ENCODE measurements around the gene NUCKS1.
A peak's percentile ranks its signal among the peaks of the same experiment; 100 is the strongest.
"Not testable (repeated sequence)": the region's sequence is repeated elsewhere in the genome, so short reads cannot be mapped to it uniquely, and the experiment has no call there.

The NUCKS1 gene

DNA sequence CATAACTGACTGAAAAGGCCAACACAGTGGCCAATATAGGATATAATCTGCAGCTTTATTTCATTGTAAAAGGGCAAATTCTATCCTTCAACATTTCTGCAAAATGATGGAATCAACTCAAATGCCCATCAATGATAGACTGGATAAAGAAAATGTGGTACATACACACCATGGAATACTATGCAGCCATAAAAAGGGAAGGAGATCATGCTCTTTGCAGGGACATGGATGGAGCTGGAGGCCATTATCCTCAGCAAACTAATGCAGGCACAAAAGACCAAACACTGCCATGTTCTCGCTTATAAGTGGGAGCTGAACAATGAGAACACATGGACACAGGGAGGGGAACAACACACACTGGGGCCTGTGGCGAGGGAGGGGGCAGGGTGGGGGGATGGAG is 29.2 kb downstream of the NUCKS1 start:
- not testable (repeated sequence) for DNase-seq (ENCODE audit: low spot score in 2 of 2); ATAC-seq; H3K4me3 Mint-ChIP-seq; H3K9me3 Mint-ChIP-seq
- Mint-ChIP-seq H3K4me1 (peaks cover 23% of the 10 kb centered on the region), H3K36me3 (peaks cover 100% of the 10 kb centered on the region), H3K27ac (peak overlapping the region; percentile 33)

DNA sequence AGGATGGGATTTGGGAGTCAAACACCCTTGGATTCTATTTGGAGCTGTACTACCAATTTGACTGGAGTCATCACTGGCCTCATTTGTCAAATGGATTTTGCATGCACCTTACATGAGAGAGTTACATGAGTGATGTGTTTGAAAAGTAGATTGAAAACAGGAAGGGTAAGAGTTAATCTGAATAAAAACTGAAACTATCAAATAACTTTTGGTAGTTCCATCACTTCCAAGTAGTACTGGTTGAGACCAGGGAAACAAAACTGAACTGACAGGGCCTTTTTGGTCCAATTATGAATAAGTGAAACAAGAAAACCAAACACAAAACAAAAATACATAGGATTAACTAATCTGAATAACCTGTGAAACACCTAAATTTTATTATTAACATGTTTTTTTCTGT is 30.2 kb downstream of the NUCKS1 start:
- H3K4me3 Mint-ChIP-seq: no peak overlapping the region
- peak; percentile 77 for ATAC-seq
- H3K27ac Mint-ChIP-seq: peak overlapping the region; percentile 33
- H3K9me3 Mint-ChIP-seq: no peaks in the 10 kb centered on the region
- peaks cover 33% of the 10 kb centered on the region for H3K4me1 Mint-ChIP-seq
- peaks cover 100% of the 10 kb centered on the region for H3K36me3 Mint-ChIP-seq
- DNase-seq (ENCODE audit: low spot score in 2 of 2): no peak

DNA sequence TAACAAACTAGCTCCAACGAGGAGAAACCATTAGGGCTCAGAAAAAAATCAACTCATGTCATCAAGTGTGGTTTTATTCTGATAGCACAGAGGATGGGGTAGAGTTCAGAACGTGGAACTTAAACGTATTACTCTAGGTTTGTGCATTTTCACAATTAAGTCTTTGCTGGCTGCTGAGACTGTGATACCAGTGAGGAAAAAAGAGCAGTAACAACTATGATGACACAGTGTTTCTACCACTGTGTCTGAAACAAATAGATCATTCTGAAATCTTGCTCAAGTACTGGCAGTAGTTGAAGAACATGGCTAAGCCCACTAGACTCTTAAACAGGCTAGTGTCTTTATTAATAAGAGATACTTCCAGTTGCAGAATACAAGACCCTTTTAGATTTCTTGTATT is 31.0 kb downstream of the NUCKS1 start:
- H3K36me3 Mint-ChIP-seq: peaks cover 100% of the 10 kb centered on the region
- H3K4me3 Mint-ChIP-seq: no peak overlapping the region
- peaks cover 34% of the 10 kb centered on the region for H3K4me1 Mint-ChIP-seq
- H3K27ac Mint-ChIP-seq: peak overlapping the region; percentile 33
- DNase-seq (ENCODE audit: low spot score in 2 of 2): no peak
- peak; percentile 54 for ATAC-seq
- H3K9me3 Mint-ChIP-seq: no peaks in the 10 kb centered on the region

DNA sequence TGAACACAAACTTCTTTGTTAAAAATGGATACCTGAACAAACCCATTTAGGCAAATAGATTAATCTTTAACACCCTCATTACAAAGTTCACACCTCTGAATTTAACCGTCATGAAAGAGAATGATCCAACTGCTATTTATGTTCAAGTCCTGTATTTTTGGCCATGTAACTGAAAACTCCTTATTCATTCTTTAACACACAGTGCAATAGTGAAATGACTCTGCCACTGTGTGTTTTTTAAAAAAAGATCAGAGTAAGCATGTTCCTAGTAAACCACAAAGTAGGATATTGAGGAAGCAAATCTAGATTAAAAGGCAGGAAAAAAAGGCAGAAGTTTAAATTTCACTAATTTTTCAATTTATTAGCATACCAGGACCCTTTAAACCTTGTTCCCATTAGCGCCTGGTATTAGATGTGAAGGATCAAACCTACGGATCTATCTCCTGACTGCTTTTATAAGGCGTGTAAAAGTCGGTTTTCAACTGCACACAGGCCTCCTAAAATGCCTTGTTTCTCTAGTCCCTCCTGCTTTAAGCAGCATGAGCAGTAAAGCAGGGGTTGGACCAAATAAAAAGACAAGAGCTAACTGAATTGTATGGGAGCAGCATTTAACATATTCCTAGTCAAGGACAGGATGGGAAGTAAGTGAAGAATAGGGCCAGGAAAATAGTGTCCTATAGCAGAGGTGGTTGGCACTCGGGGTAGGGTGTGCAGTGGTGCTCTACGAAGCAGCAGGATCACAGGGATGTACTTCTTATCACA is 33.4 kb downstream of the NUCKS1 start:
- Mint-ChIP-seq H3K9me3 (no peaks in the 10 kb centered on the region), H3K27ac (no peak overlapping the region), H3K36me3 (peaks cover 86% of the 10 kb centered on the region), H3K4me3 (no peak overlapping the region), H3K4me1 (peaks cover 34% of the 10 kb centered on the region)
- DNase-seq (ENCODE audit: low spot score in 2 of 2): no peak
- no peak for ATAC-seq

DNA sequence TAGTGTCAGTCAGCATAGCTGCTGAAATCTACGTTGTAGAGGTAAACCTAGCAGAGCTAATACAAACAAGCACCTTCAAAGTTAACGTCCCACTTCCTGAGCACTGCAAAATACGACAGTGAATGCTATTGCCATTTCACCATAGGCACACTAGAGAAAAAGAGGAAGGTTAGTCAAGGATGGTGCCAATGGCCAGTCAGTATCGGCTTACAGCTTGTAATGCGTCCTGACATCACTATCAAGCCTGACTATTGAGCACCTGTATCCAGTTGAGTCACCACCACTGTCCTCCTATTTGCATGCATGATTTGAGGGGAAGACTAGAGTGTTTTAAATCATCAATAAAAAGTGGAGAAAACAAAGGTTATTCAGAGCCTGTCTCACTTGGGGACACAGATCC is 34.4 kb downstream of the NUCKS1 start:
- Mint-ChIP-seq H3K4me1 (peaks cover 37% of the 10 kb centered on the region), H3K27ac (peak overlapping the region; percentile 67), H3K36me3 (peaks cover 86% of the 10 kb centered on the region), H3K9me3 (no peaks in the 10 kb centered on the region), H3K4me3 (no peak overlapping the region)
- ATAC-seq (no peak), DNase-seq (ENCODE audit: low spot score in 2 of 2) (no peak)

DNA sequence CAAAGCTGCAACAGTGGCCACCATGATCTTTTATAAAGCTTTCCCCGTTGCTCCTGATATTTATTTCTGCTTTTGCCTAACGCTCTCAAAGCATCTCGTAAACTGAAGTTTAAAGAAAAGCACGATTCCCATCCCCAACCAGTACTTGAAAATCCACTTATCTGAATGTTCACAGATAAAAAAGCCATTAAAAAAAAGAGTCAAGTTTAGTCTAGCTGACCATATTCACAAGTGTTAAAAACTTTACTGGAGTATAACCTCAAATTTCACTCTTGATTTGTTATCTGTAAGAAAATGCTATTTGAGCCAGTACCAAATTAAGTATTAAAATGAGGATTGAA is 35.1 kb downstream of the NUCKS1 start:
- peak overlapping the region; percentile 67 for H3K27ac Mint-ChIP-seq
- no peak for DNase-seq (ENCODE audit: low spot score in 2 of 2)

DNA sequence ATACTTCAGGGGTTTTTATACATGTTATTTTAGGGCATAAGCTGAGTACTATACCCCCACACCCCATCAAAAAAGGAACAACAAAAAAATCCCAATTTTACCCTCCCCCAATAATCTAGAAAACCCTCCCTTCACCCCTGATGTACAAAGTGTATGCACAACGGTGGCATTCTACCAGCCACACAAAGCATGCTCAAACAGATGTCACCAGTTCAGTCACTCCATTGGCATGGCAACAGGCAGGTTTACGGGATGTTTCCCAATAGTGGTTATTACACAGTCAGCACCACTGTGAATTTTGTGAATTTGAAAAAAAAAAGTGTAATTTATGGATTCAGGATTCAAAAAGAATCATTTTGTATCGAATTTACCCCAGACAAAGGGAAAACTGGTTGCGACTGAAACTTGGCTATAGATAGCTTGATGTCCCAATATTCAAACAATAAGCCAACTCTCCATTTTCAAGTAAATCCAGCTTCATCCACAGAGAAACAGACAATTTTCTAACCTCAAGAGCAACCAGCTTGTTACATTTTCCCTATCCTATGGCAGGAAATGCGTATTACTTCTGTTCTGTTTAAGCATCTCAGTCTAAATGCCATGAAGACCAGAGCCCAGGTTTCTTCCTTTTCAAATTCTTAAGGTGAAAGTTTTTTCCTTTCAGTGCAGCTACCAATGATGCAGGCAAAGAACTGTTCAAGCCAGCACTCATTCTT is 35.6 kb downstream of the NUCKS1 start:
- Mint-ChIP-seq H3K27ac (peak overlapping the region; percentile 67), H3K36me3 (peaks cover 86% of the 10 kb centered on the region), H3K9me3 (no peaks in the 10 kb centered on the region), H3K4me3 (no peak overlapping the region), H3K4me1 (peaks cover 28% of the 10 kb centered on the region)
- DNase-seq (ENCODE audit: low spot score in 2 of 2): no peak
- no peak for ATAC-seq

More for the DNA sequence above, 35.1 kb downstream of the NUCKS1 start:
- Mint-ChIP-seq H3K9me3 (no peaks in the 10 kb centered on the region), H3K36me3 (peaks cover 86% of the 10 kb centered on the region), H3K4me1 (peaks cover 33% of the 10 kb centered on the region), H3K4me3 (no peak overlapping the region)
- no peak for ATAC-seq

DNA sequence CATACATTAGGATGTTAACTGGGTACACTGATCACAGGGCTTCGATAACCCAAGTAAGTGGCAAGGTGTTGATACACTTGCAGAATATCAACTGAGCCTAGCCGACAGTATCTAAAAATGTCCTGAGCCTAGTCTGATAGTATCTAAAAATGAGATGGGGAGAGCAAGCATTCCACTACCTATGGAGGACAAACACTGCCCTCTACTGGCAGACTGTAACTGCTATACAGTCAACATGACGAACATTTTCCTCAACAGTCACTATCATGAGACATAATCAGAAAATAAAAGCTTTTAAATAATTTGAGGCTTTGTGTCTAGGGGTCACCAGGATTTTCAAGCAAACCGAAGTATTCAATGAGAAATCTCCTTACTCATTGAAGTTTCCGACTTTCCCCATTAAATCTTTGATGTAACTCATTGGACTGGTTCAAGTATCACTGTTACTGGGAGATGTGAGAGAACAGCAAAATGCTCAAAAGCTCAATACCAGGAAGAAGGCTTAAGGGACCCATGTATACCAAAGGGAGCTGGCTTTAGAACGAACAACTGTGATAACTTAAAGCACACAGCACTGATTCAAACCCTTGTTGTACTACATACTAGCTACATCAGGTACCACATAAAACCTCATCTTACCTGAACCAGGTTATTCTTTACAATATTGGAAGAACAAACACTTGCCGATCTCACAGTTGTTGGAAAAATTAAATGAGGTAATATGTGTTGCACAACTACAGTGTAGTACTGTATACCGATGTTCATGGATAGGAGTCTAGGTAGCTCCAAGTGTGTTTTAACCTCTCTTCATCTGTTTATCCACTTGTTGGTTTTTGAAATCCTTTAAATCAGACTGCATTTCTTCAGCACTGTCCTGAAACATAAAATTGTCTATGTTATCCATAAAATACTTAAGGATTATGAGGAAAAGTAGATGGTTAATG is 38.6 kb downstream of the NUCKS1 start:
- Mint-ChIP-seq H3K36me3 (peaks cover 68% of the 10 kb centered on the region), H3K27ac (peak overlapping the region; percentile 72), H3K4me3 (no peak overlapping the region), H3K4me1 (peaks cover 17% of the 10 kb centered on the region), H3K9me3 (no peaks in the 10 kb centered on the region)
- ATAC-seq (peak; percentile 93), DNase-seq (ENCODE audit: low spot score in 2 of 2) (peak; percentile 36 to 70)

DNA sequence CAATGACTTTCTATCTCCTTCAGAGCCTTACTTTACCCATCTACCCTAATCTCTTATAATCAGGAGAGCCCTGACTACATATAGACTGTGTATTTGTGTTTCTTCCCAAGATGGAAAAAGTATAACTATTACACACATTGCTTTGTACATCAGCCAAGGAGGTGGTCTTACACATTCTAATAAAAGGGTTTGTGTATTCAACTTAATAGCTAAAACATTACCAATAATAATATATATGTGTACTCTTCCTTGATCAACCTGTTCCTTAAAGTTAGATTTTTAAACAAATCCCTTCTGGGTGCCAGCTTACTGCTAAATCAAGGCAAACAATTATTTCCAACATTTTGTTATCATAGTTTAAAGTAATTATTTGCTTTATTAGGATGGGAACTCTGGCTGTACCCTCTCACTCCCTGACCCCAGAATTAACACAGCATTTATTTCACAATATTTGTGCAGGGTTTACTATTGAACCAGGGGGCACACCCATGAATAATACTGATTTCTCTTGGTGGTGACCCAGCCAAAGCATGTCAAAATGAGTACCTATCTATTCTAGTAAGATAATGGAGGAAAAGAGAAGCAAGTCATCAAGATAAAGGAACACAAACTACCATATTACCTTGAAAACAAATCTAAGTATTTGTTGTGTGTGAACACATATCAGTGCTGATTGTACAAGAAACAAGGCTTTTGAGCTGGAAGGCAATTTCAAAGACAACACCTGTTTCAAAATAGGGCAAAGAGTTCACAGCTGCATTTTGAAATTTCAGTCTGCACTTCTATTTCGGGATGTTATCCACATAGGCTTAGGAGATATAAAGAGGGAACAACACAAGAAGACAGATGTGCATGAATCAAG is 39.5 kb downstream of the NUCKS1 start:
- H3K27ac Mint-ChIP-seq: peak overlapping the region; percentile 72

DNA sequence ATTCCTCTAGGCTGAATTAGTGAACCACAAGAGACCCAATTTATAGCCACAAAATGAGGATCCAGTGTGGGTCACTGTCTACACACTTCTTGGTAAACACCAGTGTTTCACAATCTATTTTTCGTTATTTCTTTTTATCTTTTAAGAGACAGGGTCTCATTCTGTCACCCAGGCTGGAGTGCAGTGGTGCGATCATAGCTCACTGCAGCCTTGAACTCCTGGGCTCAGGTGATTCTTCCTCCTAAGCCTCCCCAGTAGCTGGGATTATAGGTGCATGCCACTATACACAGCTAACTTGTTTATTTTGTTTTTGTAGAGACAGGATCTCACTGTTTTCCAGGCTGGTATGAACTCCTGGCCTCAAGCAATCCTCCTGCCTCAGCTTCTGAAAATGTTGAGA is 40.3 kb downstream of the NUCKS1 start:
- Mint-ChIP-seq H3K4me1 (peaks cover 5% of the 10 kb centered on the region), H3K36me3 (peaks cover 51% of the 10 kb centered on the region), H3K27ac (no peak overlapping the region), H3K4me3 (no peak overlapping the region), H3K9me3 (no peaks in the 10 kb centered on the region)
- DNase-seq (ENCODE audit: low spot score in 2 of 2): no peak
- ATAC-seq: no peak

More for the DNA sequence above, 39.5 kb downstream of the NUCKS1 start:
- Mint-ChIP-seq H3K36me3 (peaks cover 59% of the 10 kb centered on the region), H3K4me1 (peaks cover 13% of the 10 kb centered on the region), H3K4me3 (no peak overlapping the region), H3K9me3 (no peaks in the 10 kb centered on the region)
- DNase-seq (ENCODE audit: low spot score in 2 of 2) (no peak), ATAC-seq (no peak)

DNA sequence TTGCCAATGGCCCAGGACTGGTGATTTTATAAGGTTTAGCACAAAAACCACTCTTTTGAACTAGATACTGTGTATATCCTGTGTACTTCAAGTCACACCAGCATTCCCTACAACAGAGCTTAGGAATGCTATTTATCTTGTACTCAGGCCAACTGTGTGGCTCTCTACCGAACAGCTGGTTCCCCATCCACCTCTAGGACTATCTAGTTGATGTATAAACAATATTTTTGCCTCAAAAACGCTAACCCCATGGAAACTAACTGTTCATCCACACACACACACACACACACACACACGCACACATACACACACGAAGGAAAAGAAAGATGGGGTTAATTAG is 41.0 kb downstream of the NUCKS1 start:
- no peak for ATAC-seq
- Mint-ChIP-seq H3K9me3 (no peaks in the 10 kb centered on the region), H3K4me1 (peaks cover 5% of the 10 kb centered on the region), H3K36me3 (peaks cover 46% of the 10 kb centered on the region), H3K27ac (no peak overlapping the region), H3K4me3 (no peak overlapping the region)
- DNase-seq (ENCODE audit: low spot score in 2 of 2): peak in 1 of 2 donors; percentile 44

DNA sequence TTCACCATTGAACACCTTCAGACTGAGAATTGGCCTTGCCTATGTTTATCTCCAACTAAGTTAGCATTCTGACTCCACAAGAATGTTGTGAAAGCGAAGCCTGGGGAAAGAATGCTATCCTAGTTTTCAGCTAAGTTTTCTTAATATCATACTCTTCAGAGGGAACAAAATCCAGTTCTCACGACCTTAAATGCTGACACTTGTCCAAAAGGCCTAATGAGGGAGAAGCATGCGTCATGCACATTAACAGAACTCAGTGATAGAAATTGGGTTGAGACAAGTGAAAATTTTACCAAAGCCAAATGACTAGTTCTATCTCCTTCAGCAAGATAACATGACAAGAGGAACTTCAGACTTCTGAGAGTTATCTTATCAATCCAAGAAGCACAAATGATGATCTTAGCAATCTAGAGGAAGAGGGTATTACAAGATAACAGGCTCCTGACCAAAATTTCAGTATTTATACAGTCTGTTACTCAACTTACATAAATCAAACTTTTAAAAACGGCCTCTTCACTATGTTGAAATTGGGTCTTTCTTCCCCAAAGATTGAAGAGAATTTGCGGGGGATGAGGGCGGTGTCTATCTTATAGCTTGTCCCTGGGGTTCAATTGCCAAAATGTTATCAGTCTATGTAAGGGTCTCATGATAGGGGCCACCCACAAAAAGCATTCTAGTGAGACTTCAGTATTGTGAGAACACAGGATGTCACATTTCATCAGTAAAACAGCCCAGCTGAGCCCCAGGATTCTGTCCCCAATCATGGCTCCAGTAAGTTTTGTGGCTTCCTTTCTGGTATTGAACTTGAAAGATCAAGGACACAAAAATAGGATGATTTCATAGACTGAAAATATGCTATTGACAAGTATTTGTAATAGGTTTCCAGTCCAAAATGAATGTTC is 43.1 kb downstream of the NUCKS1 start:
- H3K27ac Mint-ChIP-seq: peak overlapping the region; percentile 17
- H3K4me3 Mint-ChIP-seq: no peak overlapping the region
- ATAC-seq: no peak
- DNase-seq (ENCODE audit: low spot score in 2 of 2): no peak
- no peaks in the 10 kb centered on the region for H3K9me3 Mint-ChIP-seq
- peaks cover 59% of the 10 kb centered on the region for H3K36me3 Mint-ChIP-seq
- peaks cover 5% of the 10 kb centered on the region for H3K4me1 Mint-ChIP-seq

DNA sequence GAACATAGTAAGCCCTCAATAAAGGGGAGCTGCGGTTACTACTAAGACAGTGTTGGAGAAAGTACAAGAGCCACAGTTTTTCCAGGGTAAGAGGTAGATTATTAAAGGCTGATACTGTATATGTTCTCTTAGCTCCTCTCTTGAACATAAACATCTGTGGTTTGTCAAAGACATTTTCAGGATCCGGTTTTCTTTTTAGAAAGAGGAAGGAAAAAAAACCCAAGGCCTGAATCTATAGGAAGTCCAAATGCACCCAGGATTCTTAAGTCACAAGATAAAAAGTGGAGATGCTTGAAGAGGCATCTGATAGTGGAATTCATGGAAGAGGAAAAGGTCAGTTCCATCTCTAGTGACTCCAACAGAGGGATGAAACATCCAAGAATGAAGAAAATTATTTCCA is 45.1 kb downstream of the NUCKS1 start:
- H3K36me3 Mint-ChIP-seq: peaks cover 41% of the 10 kb centered on the region
- DNase-seq (ENCODE audit: low spot score in 2 of 2) (no peak), ATAC-seq (no peak)
- H3K4me1 Mint-ChIP-seq: no peaks in the 10 kb centered on the region
- H3K4me3 Mint-ChIP-seq: no peak overlapping the region
- no peaks in the 10 kb centered on the region for H3K9me3 Mint-ChIP-seq
- H3K27ac Mint-ChIP-seq: no peak overlapping the region

DNA sequence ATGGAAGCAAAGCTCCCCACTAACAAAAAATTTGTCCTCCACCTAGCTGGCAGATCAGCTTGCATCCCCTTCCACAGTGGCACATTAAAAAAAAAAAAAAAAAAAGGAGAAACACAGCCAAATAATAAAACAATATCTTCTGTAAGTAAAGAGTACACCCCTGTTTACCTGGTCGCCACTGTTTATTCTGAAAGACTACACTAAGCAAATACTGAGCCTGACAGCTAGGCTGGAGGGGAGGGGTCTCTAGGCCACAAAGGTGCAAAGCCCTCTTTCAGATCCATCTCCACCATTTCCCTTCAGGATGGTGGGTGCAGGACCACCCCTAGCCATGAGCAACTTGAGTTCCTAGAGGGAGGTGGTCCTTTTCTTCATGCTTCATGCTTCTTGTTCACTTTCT is 46.9 kb downstream of the NUCKS1 start:
- Mint-ChIP-seq H3K36me3 (peaks cover 23% of the 10 kb centered on the region), H3K9me3 (no peaks in the 10 kb centered on the region), H3K4me3 (no peak overlapping the region), H3K27ac (no peak overlapping the region), H3K4me1 (no peaks in the 10 kb centered on the region)
- no peak for DNase-seq (ENCODE audit: low spot score in 2 of 2)
- ATAC-seq: no peak

Measured in stimulated activated effector memory CD8-positive, alpha-beta T cell treated with anti-CD3 and anti-CD28 coated beads, Interleukin-12 subunit alpha, Interleukin-12 subunit beta, amount 100 ng/mL, for 72 hours (primary cell).